HCT116 (cell line): Measurements from ENCODE around the gene TGM1.

Experiments used
- EZH2 ChIP-seq: fragments of 200-600 bp; sonication (generic); IDR thresholded peaks from 2 replicates; pipeline ENCODE4 v1.6.1; 2017; ENCODE audit warnings: antibody characterized with exemption, mixed run types
- TF ChIP-seq, protein P1 (sequence below): IDR thresholded peaks from 2 replicates; pipeline ENCODE4 v1.6.1; 2012; ENCODE audit warnings: low read depth
- TF ChIP-seq, protein P2 (sequence below), 3 experiments: fragments of 200-600 bp in 1 of 3; sonication (generic) in 1 of 3; IDR thresholded peaks in 2 of 3; conservative IDR thresholded peaks in 1 of 3; 2 replicates each; pipeline ENCODE4 v1.5.1; 2012 to 2017; ENCODE audit warnings: low read depth in 2 of 3, low read length in 2 of 3, antibody characterized with exemption in 1 of 3, borderline replicate concordance in 1 of 3, control low read depth in 1 of 3, mild to moderate bottlenecking in 1 of 3, mixed read lengths in 1 of 3, mixed run types in 1 of 3, moderate library complexity in 1 of 3; ENCODE audit not compliant: insufficient read depth in 1 of 3

DNA sequence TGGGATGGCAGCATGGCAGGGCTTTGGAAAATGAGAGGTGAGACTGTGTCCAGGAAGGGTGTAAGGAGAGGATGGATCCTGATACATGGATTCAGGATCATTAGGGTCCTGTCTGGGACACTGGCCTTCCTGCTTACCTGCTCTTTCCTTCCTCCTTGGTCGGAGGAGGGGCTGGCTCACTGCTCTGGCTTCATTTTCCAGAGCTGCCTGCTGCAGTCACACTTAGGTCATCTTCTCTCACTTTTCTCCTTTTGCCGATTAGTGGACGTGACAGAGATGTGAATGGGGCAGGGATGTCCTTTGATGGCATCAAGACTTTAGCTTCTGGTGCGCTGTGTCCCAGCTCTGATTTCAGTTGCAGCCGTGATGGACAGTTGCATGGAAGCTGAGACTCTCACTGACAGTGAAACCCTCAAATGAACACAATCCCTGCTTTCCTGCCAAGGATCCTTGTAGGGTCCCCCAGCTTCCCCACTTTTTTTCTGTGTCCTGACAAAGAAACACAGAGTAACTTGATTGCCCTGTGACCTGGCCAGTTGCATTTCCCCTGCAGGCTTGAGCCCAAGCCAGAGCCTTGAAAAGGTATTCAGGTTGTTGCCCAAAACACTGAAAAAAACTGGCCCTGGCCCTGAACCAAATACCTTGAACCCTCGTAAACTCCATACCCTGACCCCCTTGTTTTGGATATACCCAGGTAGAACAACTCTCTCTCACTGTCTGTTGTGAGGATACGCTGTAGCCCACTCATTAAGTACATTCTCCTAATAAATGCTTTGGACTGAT is 45.6 kb upstream of the TGM1 start:
- TF ChIP-seq, protein P1, sequence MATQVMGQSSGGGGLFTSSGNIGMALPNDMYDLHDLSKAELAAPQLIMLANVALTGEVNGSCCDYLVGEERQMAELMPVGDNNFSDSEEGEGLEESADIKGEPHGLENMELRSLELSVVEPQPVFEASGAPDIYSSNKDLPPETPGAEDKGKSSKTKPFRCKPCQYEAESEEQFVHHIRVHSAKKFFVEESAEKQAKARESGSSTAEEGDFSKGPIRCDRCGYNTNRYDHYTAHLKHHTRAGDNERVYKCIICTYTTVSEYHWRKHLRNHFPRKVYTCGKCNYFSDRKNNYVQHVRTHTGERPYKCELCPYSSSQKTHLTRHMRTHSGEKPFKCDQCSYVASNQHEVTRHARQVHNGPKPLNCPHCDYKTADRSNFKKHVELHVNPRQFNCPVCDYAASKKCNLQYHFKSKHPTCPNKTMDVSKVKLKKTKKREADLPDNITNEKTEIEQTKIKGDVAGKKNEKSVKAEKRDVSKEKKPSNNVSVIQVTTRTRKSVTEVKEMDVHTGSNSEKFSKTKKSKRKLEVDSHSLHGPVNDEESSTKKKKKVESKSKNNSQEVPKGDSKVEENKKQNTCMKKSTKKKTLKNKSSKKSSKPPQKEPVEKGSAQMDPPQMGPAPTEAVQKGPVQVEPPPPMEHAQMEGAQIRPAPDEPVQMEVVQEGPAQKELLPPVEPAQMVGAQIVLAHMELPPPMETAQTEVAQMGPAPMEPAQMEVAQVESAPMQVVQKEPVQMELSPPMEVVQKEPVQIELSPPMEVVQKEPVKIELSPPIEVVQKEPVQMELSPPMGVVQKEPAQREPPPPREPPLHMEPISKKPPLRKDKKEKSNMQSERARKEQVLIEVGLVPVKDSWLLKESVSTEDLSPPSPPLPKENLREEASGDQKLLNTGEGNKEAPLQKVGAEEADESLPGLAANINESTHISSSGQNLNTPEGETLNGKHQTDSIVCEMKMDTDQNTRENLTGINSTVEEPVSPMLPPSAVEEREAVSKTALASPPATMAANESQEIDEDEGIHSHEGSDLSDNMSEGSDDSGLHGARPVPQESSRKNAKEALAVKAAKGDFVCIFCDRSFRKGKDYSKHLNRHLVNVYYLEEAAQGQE: no peak
- TF ChIP-seq, protein P2, sequence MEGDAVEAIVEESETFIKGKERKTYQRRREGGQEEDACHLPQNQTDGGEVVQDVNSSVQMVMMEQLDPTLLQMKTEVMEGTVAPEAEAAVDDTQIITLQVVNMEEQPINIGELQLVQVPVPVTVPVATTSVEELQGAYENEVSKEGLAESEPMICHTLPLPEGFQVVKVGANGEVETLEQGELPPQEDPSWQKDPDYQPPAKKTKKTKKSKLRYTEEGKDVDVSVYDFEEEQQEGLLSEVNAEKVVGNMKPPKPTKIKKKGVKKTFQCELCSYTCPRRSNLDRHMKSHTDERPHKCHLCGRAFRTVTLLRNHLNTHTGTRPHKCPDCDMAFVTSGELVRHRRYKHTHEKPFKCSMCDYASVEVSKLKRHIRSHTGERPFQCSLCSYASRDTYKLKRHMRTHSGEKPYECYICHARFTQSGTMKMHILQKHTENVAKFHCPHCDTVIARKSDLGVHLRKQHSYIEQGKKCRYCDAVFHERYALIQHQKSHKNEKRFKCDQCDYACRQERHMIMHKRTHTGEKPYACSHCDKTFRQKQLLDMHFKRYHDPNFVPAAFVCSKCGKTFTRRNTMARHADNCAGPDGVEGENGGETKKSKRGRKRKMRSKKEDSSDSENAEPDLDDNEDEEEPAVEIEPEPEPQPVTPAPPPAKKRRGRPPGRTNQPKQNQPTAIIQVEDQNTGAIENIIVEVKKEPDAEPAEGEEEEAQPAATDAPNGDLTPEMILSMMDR (IDR thresholded peaks at IDR 0.05 in 2 of 3, conservative IDR thresholded peaks at IDR 0.05 in 1 of 3; ENCODE audit: borderline replicate concordance in 1 of 3, insufficient read depth in 1 of 3, low read depth in 2 of 3, low read length in 2 of 3): no peak
- no peak for TF ChIP-seq EZH2
